ENCODE data around the gene VDR.
"Not testable (repeated sequence)": the region's sequence is repeated elsewhere in the genome, so short reads cannot be mapped to it uniquely, and the experiment has no call there.

VDR gene

DNA sequence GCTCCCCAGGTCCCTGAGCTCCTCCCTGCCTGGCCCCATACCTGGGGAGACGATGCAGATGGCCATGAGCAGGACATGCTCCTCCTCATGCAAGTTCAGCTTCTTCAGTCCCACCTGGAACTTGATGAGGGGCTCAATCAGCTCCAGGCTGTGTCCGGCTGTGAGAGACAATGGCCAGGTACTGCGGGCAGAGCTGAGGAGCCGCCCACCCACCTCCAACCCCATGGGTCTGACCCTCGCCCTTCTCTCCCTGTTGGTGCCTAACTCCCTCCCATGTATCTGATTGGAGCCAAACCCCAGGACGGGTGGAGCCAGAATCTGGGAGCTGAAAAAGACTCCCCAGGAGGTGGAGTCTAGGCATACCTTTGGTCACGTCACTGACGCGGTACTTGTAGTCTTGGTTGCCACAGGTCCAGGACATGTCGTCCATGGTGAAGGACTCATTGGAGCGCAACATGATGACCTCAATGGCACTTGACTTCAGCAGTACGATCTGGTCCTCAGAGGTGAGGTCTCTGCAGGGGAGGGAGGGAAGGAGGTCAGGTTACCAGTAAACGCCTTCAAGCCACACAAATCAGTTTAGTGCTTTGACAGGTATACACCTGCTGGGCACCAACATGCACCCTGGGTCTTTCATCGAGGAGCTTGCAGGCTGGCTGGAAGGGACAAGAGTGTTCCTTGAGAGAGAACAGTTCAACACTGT lies 58.3 kb downstream of the VDR start:
- DNase-seq, result no peak

DNA sequence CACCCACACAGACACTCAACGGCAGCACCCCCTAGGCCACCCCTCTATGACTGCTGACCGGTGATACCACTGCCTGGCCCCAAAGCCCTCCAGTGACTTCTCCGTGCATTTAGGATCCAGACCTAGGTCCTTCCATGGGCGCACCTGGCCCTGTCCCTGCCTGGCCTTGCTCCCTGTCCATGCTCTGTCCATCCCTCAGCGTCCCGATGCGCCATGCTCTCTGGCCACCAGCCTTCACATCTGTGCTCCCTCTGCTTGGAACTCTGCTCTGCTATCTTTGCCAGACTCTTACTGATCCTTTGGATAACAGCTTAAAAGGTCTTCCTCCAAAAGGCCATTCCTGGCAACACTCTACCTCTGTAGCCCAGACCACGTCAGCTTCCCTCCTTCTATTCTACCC lies 59.7 kb downstream of the VDR start:
- DNase-seq, result no peak

DNA sequence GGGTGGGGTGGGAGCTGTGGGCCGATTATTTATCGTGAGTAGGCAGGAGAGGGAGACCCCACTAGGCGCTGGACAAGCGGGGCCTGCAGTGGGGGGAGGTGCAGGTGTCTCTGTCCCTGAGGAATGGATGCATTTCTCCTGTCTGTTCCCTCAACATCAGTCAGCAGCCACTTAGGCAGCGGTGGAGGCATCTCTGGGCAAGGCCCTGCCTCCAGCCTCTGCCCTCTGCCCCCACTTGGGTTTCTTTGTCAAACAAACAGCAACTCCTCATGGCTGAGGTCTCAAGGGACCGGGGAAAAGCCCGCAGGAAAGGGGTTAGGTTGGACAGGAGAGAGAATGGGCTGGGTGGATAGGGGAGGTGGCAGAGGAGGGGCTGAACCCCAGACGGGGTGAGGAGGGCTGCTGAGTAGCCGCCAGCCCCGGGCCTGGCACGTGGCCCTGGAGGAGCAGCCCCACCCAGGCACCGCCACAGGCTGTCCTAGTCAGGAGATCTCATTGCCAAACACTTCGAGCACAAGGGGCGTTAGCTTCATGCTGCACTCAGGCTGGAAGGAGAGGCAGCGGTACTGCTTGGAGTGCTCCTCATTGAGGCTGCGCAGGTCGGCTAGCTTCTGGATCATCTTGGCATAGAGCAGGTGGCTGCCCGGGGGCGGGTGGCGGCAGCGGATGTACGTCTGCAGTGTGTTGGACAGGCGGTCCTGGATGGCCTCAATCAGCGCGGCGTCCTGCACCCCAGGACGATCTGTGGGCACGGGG lies 60.4 kb downstream of the VDR start:
- no peak for DNase-seq

GRCh38 chr12:47843226-47843980 lies 61.4 kb downstream of the VDR start:
- DNase-seq, result no peak

GRCh38 chr12:47842543-47842942 lies 62.3 kb downstream of the VDR start:
- DNase-seq, result not testable (repeated sequence)

- no peak for DNase-seq
Measured at GRCh38 chr12:47841910-47842309, 62.9 kb downstream of the VDR start.

- no peak for DNase-seq
Measured at GRCh38 chr12:47841501-47841900, 63.3 kb downstream of the VDR start.

GRCh38 chr12:47840571-47840970 lies 64.2 kb downstream of the VDR start:
- no peak for DNase-seq

GRCh38 chr12:47839214-47839876 lies 65.4 kb downstream of the VDR start:
- no peak for DNase-seq

DNA sequence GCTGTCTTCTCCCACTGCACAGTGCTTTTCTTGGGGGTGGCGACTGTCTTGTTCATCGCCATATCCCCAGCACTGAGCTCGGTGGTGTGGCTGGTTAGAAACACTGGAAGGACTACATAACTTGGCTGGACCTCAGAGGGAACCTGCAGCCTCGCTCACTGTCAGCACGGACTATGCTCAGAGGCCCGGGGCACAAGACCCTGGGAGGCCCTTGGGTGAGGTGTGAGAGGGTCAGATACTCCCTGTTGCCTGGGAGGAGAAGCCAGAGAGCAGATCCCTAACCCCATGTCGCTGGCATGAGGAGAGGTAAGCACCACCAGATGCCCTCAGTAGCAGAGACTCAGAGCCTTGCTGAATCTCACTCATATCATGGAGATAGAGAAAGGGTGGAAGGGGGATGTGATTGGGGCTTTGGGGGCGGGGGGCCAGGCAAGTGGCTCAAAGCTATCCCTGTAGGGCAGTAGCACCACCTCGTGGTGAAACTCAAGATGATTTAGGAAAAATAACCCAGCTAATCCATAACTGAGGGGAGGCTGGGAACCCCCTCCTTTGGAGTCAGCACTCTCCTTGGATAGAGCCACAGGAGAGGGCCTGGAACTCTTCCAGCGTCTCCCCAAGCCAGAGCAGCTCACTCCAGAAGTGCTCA lies 66.4 kb downstream of the VDR start:
- DNase-seq, result peak; percentile 65 to 70 (median 68)

DNA sequence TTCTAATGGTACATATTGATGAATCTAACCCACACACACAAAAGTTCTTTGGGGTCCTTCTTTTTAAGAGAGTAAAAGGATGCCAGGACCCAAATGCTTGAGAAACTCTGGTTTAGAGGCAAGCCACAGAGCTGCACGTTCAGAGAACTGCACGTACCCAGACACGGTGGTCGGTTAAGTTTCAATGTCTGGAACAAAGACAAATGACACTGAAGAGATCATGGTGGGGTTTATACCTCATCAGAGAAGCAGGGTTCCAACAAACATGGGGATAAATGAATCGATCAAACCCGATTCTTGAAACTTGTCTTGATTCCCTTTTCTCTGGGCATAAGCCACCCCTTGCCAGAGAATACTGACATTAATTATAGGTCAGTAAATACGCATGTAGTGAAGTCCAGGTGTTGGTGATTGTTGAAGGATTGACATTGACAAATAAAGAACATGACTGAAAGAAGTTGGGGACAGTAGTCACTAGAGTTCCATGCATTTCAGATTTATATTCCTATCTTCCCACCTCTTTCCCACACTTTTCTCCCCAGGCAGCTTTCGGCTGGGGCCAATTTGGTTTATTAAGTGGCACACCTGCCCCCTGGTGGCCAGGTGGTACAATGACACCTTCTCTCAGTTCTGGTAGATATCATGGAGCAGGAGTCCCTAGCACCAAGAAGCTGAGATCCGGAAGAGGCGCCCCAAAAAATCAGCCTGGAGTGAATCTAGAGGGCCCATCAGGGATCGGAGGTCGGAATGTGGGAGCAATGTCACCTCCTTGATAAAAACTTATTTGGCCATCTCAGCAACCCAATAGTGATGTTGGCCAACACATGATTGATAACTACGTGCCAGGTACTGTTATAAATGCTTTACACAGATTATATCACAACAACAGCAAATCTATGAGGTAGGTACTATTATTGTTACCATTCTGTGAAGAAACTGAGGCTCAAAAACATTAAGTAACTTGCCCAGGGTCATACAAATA lies 67.3 kb downstream of the VDR start:
- peak; percentile 68 to 79 (median 72) for DNase-seq

GRCh38 chr12:47835831-47836155 lies 69.0 kb downstream of the VDR start:
- no peak for DNase-seq

DNA sequence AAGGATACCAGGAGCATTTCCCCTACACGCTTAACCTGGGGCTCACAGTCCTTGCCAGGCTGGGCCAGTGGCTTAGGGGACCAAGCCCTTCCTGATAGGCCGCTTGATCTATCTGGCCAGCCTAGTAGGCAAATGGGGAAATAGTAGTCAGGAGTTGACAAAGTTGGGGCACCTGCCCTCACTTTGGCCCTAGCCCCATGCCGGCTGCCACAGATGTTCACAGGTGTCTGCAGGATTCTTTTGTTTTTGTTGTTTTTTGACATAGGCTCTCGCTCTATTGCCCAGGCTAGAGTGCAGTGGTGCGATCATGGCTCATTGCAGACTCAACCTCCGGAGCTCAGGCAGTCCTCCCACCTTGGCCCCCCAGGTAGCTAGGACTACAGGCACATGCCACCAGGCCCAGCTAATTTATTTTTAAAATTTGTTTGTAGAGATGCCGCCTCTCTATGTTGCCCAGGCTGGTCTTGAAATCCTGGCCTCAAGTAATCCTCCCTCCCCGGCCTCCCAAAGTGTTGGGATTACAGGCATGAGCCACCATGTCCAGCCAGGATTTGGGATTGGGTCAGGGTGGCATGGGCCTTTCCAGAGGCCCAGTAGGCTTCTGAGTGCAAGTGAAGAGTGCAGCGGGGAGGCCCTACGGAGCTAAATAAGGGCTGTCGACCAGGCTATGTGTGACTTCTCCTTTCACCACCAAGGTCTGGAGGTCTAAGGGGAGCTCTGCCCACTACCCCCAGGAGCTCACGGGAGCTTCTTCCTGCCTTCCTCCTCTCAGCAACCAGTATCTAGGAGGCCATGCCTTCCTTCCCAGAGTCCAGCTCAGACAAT lies 69.6 kb downstream of the VDR start:
- DNase-seq, result peak in 1 of 3 donors; percentile 26

DNA sequence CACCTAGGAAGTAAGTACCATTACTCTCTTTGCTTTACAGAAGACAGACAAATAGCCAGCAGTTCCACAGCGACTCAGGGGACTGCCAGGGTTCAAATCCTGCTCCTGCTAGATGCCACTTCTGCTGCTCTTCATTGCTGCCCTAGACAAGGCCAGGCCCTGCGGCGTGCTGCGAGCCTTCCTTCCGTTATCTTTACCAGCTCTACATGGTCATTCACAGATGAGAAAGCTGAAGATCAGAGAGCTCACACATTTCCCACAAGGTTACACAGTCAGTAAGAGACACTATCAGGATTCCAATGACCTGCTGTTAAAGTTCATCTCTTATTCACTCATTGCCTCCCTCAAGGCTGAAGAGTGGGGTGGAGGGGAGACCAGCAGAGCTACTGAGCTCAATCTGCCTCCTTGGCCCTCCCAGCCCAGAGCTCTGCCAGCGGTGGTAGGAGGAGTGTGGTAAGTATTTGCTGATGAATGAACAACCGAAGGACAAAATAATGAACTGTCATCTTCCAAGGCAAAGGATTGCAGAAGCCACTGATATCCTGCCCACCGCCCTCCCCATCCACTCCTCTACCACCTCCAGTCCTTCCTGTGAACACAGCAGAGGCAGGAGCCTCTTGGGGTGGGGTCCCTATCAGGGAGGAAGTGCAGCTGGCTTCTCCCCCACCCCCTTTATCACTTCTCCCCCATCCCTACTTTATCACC lies 70.4 kb downstream of the VDR start:
- DNase-seq, result no peak

DNA sequence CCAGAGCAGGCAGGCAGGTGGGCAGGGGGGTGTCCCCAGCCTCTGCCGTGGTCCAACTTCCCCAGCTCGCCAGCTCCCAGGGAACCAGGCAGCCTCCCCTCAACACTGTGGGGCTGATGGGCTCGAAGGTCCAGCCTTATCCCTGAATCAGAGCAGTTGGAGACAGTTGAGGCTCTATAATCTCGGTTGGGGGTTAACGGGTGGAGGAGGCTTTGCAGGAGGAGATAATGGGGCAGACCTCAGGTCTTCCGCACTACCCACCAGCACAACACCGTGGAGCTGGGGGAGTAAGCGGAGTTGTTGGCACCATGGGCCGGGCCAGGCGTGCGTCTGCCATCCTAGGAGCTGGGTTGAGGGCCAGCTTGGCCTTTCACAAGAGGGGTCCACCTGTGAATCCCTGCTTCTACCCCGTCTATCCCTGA lies 71.2 kb downstream of the VDR start:
- DNase-seq, result no peak

- DNase-seq, result no peak
Measured at GRCh38 chr12:47832263-47832933, 72.4 kb downstream of the VDR start.

DNA sequence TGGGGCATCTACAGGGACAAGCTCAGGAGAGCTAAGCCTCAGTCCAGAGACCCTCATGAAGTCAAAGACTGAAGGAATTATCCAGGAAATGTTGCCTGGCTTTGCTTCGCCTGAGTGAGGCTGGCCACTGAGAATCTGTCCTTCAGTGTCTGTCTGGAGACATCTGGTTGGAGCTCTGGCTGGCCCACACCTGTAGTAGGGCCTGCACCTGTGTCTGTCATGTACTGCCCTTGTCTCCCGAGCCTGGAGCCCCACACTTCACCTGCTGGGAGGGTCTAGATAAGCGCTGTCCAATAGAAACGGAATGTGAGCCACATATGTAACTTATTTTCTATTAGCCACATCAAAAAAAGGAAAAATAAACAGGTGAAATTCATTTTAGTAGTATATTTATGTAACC lies 75.2 kb downstream of the VDR start:
- DNase-seq, result no peak

- DNase-seq, result peak in 2 of 3 donors; percentile 43 to 54
Measured at GRCh38 chr12:47828976-47829482, 75.8 kb downstream of the VDR start.

Data from suppressor macrophage treated with lipopolysaccharide for 1 hour (primary cell).